ENCODE measurements around the gene FCRLB. TPM values are rescaled to one million over a fixed set of nuclear protein-coding genes. Genes with fewer than 3 reads are reported as not detected.

FCRLB gene
- total RNA-seq, 2 donors from 2014 or later: 0.68 TPM; not detected in 1

DNA sequence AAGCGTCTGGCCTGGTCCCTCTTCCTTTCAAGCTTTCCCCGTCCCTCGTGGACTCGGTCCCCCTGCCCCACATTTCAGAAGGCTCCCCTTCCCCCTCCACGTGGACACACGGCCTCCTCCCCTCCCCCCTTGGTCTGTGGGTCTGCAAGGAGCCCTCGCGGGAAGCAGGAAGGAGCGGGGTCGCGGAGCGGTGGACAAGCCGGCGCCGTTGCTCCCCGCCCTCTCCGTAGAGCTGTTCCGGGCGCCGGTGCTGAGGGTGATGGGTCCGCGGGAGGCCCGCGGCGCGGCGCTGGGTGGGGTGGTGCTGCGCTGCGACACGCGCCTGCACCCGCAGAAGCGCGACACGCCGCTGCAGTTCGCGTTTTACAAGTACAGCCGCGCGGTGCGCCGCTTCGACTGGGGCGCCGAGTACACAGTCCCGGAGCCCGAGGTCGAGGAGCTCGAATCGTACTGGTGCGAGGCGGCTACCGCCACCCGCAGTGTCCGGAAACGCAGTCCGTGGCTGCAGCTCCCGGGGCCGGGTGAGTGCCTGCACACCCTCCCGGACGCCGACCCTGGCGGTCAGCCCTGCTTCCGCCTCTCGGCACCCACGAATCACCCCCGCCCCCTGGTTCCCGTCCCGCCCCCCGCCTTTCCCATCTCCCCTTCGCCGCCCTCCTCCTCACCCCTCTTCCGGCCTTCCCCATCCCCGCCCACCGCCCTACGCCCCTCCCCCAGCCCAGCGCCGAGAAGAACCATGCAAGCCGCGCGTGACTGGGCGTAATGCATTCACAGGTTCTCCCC lies 5.3 kb downstream of the FCRLB start:
- Histone ChIP-seq H3K27ac (peak overlapping the region; percentile 82 to 85), H3K27me3 (replicated peaks; ENCODE audit: insufficient read depth) (no peaks in the 10 kb centered on the region), H3K9me3 (no peaks in the 10 kb centered on the region), H3K36me3 (no peaks in the 10 kb centered on the region), H3K4me3 (peak overlapping the region; percentile 92), H3K4me1 (ENCODE audit: control insufficient read depth in 1 of 2, low read depth in 2 of 2) (peaks cover 0 to 18% of the 10 kb centered on the region in 2 donors)
- ATAC-seq (ENCODE audit: insufficient number of reproducible peaks, low FRiP score, low read depth): peak; percentile 63
- DNase-seq (ENCODE audit: low spot score): peak; percentile 63
- TF ChIP-seq, protein P1, sequence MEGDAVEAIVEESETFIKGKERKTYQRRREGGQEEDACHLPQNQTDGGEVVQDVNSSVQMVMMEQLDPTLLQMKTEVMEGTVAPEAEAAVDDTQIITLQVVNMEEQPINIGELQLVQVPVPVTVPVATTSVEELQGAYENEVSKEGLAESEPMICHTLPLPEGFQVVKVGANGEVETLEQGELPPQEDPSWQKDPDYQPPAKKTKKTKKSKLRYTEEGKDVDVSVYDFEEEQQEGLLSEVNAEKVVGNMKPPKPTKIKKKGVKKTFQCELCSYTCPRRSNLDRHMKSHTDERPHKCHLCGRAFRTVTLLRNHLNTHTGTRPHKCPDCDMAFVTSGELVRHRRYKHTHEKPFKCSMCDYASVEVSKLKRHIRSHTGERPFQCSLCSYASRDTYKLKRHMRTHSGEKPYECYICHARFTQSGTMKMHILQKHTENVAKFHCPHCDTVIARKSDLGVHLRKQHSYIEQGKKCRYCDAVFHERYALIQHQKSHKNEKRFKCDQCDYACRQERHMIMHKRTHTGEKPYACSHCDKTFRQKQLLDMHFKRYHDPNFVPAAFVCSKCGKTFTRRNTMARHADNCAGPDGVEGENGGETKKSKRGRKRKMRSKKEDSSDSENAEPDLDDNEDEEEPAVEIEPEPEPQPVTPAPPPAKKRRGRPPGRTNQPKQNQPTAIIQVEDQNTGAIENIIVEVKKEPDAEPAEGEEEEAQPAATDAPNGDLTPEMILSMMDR (IDR thresholded peaks at IDR 0.05): no peak

DNA sequence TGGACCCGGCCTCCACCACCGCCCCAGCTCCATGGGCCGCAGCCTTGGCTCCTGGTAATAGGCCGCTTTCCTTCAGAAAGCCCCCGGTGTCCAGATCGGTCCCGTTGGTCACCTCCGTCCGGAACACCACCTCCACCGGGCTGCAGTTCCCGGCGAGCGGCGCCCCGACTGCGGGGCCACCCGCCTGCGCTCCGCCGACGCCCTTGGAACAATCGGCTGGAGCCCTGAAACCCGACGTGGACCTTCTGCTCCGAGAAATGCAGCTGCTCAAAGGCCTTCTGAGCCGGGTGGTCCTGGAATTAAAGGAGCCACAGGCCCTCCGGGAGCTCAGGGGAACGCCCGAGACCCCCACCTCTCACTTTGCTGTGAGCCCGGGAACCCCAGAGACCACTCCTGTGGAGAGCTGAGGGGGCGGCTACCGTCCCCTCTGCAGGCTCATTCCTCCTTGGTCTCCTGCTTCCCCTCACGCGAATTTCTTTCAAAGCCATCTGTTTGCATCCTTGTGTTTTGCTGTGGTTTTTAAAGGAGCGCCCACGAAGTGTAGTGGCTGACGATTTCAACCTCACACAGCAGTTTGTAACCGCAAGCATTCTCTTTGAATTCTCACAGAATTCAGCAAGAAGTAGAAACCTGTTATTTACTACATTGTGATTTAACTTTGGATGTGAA lies 6.0 kb downstream of the FCRLB start:
- ATAC-seq (ENCODE audit: insufficient number of reproducible peaks, low FRiP score, low read depth) (peak; percentile 19), DNase-seq (ENCODE audit: low spot score) (no peak)
- H3K36me3 ChIP-seq: no peaks in the 10 kb centered on the region
- H3K4me1 ChIP-seq (ENCODE audit: control insufficient read depth in 1 of 2, low read depth in 2 of 2): peaks cover 0 to 18% of the 10 kb centered on the region in 2 donors
- H3K27me3 ChIP-seq (replicated peaks; ENCODE audit: insufficient read depth): no peaks in the 10 kb centered on the region
- peak overlapping the region; percentile 46 to 85 for H3K27ac ChIP-seq
- TF ChIP-seq, protein P1 (IDR thresholded peaks at IDR 0.05): no peak
- peak overlapping the region; percentile 92 for H3K4me3 ChIP-seq
- H3K9me3 ChIP-seq: no peaks in the 10 kb centered on the region

DNA sequence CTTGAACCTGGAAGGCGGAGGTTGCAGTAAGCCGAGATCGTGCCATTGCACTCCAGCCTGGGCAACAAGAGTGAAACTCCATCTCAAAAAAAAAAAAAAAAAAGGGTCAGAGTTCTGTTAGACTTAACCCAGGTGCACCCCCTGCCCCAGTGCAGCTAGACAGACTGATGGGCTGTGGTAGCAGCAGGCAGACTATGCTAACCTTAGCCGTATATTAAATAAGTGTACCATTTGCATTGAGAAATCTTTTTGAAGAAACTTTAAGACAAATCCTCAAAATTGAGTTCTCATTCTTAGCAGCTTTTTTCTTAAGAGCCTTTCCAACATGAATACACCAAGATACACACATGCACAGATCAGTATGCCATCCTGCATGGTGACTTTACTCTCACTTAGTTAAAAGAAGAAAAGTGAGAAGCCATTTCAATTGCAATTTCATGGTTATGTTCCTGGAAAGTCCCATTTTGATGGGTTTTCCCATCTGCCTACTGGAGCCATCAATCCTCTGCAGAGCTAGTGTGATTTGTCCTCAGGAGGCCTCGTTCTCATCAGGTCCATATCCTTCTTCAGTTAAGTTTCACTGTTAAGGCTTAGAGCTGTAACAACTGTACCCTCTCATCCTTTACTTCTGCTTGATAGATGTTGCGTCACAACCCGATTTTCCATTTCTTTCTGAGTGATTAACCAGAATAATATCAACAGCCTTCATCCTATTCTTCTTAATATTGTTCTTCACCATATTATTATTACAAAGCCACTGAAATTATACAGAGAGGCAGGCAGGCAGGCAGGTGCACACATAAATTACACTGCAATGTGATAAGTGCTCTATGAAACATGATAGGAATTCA lies 7.3 kb downstream of the FCRLB start:
- peaks cover 0 to 18% of the 10 kb centered on the region in 2 donors for H3K4me1 ChIP-seq (ENCODE audit: control insufficient read depth in 1 of 2, low read depth in 2 of 2)
- no peak for DNase-seq (ENCODE audit: low spot score)
- H3K9me3 ChIP-seq: no peaks in the 10 kb centered on the region
- no peaks in the 10 kb centered on the region for H3K27me3 ChIP-seq (replicated peaks; ENCODE audit: insufficient read depth)
- H3K27ac ChIP-seq: no peak overlapping the region
- no peak for ATAC-seq (ENCODE audit: insufficient number of reproducible peaks, low FRiP score, low read depth)
- no peaks in the 10 kb centered on the region for H3K36me3 ChIP-seq
- H3K4me3 ChIP-seq: no peak overlapping the region
- TF ChIP-seq, protein P1 (IDR thresholded peaks at IDR 0.05): no peak

DNA sequence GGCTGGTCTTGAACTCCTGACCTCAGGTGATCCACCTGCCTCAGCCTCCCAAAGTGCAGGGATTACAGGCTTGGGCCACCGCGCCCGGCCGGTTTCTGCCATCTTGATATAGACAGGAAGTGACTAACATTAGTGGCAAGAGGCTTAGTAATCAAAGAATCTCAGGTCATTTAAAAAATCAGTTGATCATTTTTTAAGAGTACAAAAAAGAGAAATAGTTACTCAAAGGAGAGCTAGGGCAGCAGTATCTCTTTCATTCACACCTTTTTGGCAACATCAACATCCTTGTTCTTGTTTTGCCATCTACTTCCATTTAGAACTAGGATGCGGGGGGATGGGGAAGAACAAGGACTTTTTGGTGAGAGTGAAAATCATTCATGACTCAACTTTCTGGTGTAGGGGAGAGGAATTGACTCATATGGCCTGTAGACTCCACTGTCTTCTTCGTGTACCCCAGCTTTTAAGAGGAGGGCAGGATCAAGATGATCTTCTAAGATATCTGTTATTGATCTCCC lies 8.8 kb downstream of the FCRLB start:
- Histone ChIP-seq H3K4me3 (no peak overlapping the region), H3K36me3 (no peaks in the 10 kb centered on the region), H3K27me3 (replicated peaks; ENCODE audit: insufficient read depth) (no peaks in the 10 kb centered on the region), H3K4me1 (ENCODE audit: control insufficient read depth in 1 of 2, low read depth in 2 of 2) (peaks cover 0 to 17% of the 10 kb centered on the region in 2 donors), H3K27ac (no peak overlapping the region), H3K9me3 (no peaks in the 10 kb centered on the region)
- ATAC-seq (ENCODE audit: insufficient number of reproducible peaks, low FRiP score, low read depth): no peak
- TF ChIP-seq, protein P1 (IDR thresholded peaks at IDR 0.05): no peak
- no peak for DNase-seq (ENCODE audit: low spot score)
